ENCODE results near the gene NEK10. TPM values are rescaled to one million over a fixed set of nuclear protein-coding genes. Genes with fewer than 3 reads are reported as not detected.
A peak's percentile ranks its signal among the peaks of the same experiment; 100 is the strongest.

NEK10 gene
- total RNA-seq, 1 experiment from 2014 or later = 1.7 TPM

- Mint-ChIP-seq H3K36me3 (ENCODE audit: insufficient read depth, unreplicated experiment) (no peaks in the 10 kb centered on the region), H3K27me3 (ENCODE audit: unreplicated experiment) (no peaks in the 10 kb centered on the region), H3K27ac (ENCODE audit: unreplicated experiment) (no peak overlapping the region), H3K4me1 (ENCODE audit: low read depth, unreplicated experiment) (no peaks in the 10 kb centered on the region), H3K4me3 (ENCODE audit: low read depth, unreplicated experiment) (no peak overlapping the region), H3K9me3 (ENCODE audit: low read depth, unreplicated experiment) (no peaks in the 10 kb centered on the region)
- BruUV-seq (replicated peaks) = no TSS peak
- intact Hi-C loops (cut with micrococcal nuclease; ENCODE audit: unreplicated experiment) = no loop called here
- CTCF ChIA-PET = no interaction called here
- DNase-seq = no peak
- no peak for TF ChIP-seq CTCF (IDR thresholded peaks at IDR 0.05; ENCODE audit: unreplicated experiment)
Observed at GRCh38 chr3:27174530-27174929, 194.7 kb downstream of the NEK10 start.

GRCh38 chr3:27171113-27171512, 198.1 kb downstream of the NEK10 start:
- Mint-ChIP-seq H3K27me3 (ENCODE audit: unreplicated experiment) (no peaks in the 10 kb centered on the region), H3K4me1 (ENCODE audit: low read depth, unreplicated experiment) (peaks cover 8% of the 10 kb centered on the region), H3K4me3 (ENCODE audit: low read depth, unreplicated experiment) (no peak overlapping the region), H3K9me3 (ENCODE audit: low read depth, unreplicated experiment) (no peaks in the 10 kb centered on the region), H3K27ac (ENCODE audit: unreplicated experiment) (no peak overlapping the region), H3K36me3 (ENCODE audit: insufficient read depth, unreplicated experiment) (no peaks in the 10 kb centered on the region)
- BruUV-seq (replicated peaks) = no TSS peak
- CTCF ChIA-PET = no interaction called here
- TF ChIP-seq CTCF (IDR thresholded peaks at IDR 0.05; ENCODE audit: unreplicated experiment) = no peak
- no peak for DNase-seq
- intact Hi-C loops (cut with micrococcal nuclease; ENCODE audit: unreplicated experiment) = no loop called here

- TF ChIP-seq CTCF (IDR thresholded peaks at IDR 0.05; ENCODE audit: unreplicated experiment) = no peak
- Mint-ChIP-seq H3K27me3 (ENCODE audit: unreplicated experiment) (no peaks in the 10 kb centered on the region), H3K4me1 (ENCODE audit: low read depth, unreplicated experiment) (peaks cover 8% of the 10 kb centered on the region), H3K36me3 (ENCODE audit: insufficient read depth, unreplicated experiment) (no peaks in the 10 kb centered on the region), H3K9me3 (ENCODE audit: low read depth, unreplicated experiment) (no peaks in the 10 kb centered on the region), H3K4me3 (ENCODE audit: low read depth, unreplicated experiment) (no peak overlapping the region), H3K27ac (ENCODE audit: unreplicated experiment) (no peak overlapping the region)
- peak; percentile 65 for DNase-seq
- CTCF ChIA-PET = no interaction called here
- BruUV-seq (replicated peaks) = no TSS peak
- intact Hi-C loops (cut with micrococcal nuclease; ENCODE audit: unreplicated experiment) = no loop called here
Observed at GRCh38 chr3:27166888-27167287, 202.3 kb downstream of the NEK10 start.

DNA sequence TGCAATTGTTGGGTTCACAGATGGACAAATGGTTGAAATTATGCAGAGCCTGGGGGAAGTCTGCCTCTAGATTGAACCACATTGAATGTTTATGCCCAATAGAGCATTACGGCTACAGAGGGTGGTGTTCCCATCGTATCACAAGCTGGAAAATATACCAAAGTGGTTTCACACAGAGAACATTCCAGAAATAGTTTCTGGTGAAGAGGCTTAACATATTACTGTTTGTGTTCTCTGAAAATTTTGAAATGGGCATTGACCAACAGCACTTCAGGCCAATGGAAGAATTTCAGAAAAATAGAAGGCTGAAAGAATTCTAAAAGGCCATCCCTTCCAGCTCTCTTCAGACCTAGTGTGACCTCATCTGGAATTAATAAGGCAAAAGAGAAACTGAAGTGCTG, 203.9 kb downstream of the NEK10 start:
- H3K4me3 Mint-ChIP-seq (ENCODE audit: low read depth, unreplicated experiment) = no peak overlapping the region
- CTCF ChIA-PET = no interaction called here
- BruUV-seq (replicated peaks) = no TSS peak
- no peaks in the 10 kb centered on the region for H3K9me3 Mint-ChIP-seq (ENCODE audit: low read depth, unreplicated experiment)
- peaks cover 8% of the 10 kb centered on the region for H3K4me1 Mint-ChIP-seq (ENCODE audit: low read depth, unreplicated experiment)
- no peak for DNase-seq
- H3K27me3 Mint-ChIP-seq (ENCODE audit: unreplicated experiment) = no peaks in the 10 kb centered on the region
- no peaks in the 10 kb centered on the region for H3K36me3 Mint-ChIP-seq (ENCODE audit: insufficient read depth, unreplicated experiment)
- intact Hi-C loops (cut with micrococcal nuclease; ENCODE audit: unreplicated experiment) = no loop called here
- TF ChIP-seq CTCF (IDR thresholded peaks at IDR 0.05; ENCODE audit: unreplicated experiment) = no peak
- no peak overlapping the region for H3K27ac Mint-ChIP-seq (ENCODE audit: unreplicated experiment)
